IMR-90 (cell line): Measurements from ENCODE around the gene SEC11C. TPM values are rescaled to one million over a fixed set of nuclear protein-coding genes. Genes with fewer than 3 reads are reported as not detected.

Source experiments
- ATAC-seq: fragments of 200-7000 bp; cut with Tn5 transposase; 2 replicates; pipeline ENCODE4 v1.9.1; 2020; ENCODE audit warnings: low read depth, mild to moderate bottlenecking, moderate library complexity
- BruUV-seq: library from RNA; stranded (reverse); fragments of 400-500 nt; replicated peaks from 2 replicates; lab custom pipeline; 2021; lab: Mats Ljungman, UMichigan
- CTCF ChIA-PET: fragments of 300-600 bp; formaldehyde crosslinking; extraction: SDS; loops from one replicate; lab custom pipeline; 2021; ENCODE audit warnings: antibody characterized with exemption; lab: Yijun Ruan, JAX
- POLR2A ChIA-PET: fragments of 300-600 bp; sonication (Branson Sonifier 250); formaldehyde crosslinking; loops from one replicate; lab custom pipeline; 2022; ENCODE audit warnings: antibody characterized with exemption; ENCODE audit not compliant: unreplicated experiment; lab: Charles Lee
- DNase-seq: peaks from one replicate; pipeline ENCODE4 v3.0.0; 2013
- H2AFZ ChIP-seq: replicated peaks from 2 replicates; pipeline ENCODE3; 2013; ENCODE audit warnings: low read length, mild to moderate bottlenecking; ENCODE audit not compliant: poor library complexity
- H2AK5ac ChIP-seq: 2 replicates; pipeline ENCODE4 v1.6.1; 2013; ENCODE audit warnings: low read depth, low read length, inconsistent platforms
- H2AK9ac ChIP-seq: replicated peaks from 2 replicates; pipeline ENCODE3; 2013; ENCODE audit warnings: mild to moderate bottlenecking, low read depth, low read length, moderate library complexity; ENCODE audit not compliant: poor library complexity
- H2BK120ac ChIP-seq: 2 replicates; pipeline ENCODE4 v1.6.1; 2013; ENCODE audit warnings: low read depth, low read length, inconsistent platforms
- H2BK15ac ChIP-seq: 3 replicates; pipeline ENCODE4 v1.6.1; 2013; ENCODE audit warnings: low read depth, low read length, inconsistent platforms
- H2BK20ac ChIP-seq: 2 replicates; pipeline ENCODE4 v1.6.1; 2013; ENCODE audit warnings: low read depth, mild to moderate bottlenecking, inconsistent platforms, low read length, moderate library complexity
- H2BK5ac ChIP-seq: 2 replicates; pipeline ENCODE4 v1.6.1; 2013; ENCODE audit warnings: mild to moderate bottlenecking, low read depth, low read length, inconsistent platforms; ENCODE audit not compliant: poor library complexity, severe bottlenecking
- H3K14ac ChIP-seq: replicated peaks from 2 replicates; pipeline ENCODE4 v1.6.1; 2013; ENCODE audit warnings: low read depth, low read length, inconsistent platforms
- H3K18ac ChIP-seq: 2 replicates; pipeline ENCODE4 v1.6.1; 2013; ENCODE audit warnings: low read depth, low read length, control low read depth
- H3K23ac ChIP-seq: 2 replicates; pipeline ENCODE4 v1.6.1; 2013; ENCODE audit warnings: low read depth, low read length, inconsistent platforms
- H3K27ac ChIP-seq: 2 replicates; pipeline ENCODE4 v1.5.1; 2013; ENCODE audit warnings: mild to moderate bottlenecking, control low read depth, low read length; ENCODE audit not compliant: insufficient read depth
- H3K27me3 ChIP-seq: 2 replicates; pipeline ENCODE4 v1.6.1; 2013; ENCODE audit warnings: low read length; ENCODE audit not compliant: control insufficient read depth, insufficient read depth
- H3K36me3 ChIP-seq: 2 replicates; pipeline ENCODE4 v1.6.1; 2013; ENCODE audit warnings: low read length, mixed read lengths; ENCODE audit not compliant: control insufficient read depth, insufficient read depth
- H3K4ac ChIP-seq: 2 replicates; pipeline ENCODE4 v1.6.1; 2013; ENCODE audit warnings: low read depth, low read length, inconsistent platforms
- H3K4me1 ChIP-seq: 2 replicates; pipeline ENCODE4 v1.6.1; 2013; ENCODE audit warnings: low read length, mixed read lengths; ENCODE audit not compliant: control insufficient read depth, insufficient read depth
- H3K4me2 ChIP-seq: 2 replicates; pipeline ENCODE4 v1.6.1; 2013; ENCODE audit warnings: low read depth, mild to moderate bottlenecking, control low read depth, low read length, moderate library complexity
- H3K4me3 ChIP-seq: 2 replicates; pipeline ENCODE4 v1.5.1; 2013; ENCODE audit warnings: low read depth, mild to moderate bottlenecking, control low read depth, low read length, moderate library complexity; ENCODE audit not compliant: insufficient read depth
- H3K56ac ChIP-seq: 2 replicates; pipeline ENCODE4 v1.6.1; 2013; ENCODE audit warnings: low read length, inconsistent platforms; ENCODE audit not compliant: insufficient read depth; ENCODE audit errors: extremely low read depth
- H3K79me1 ChIP-seq, 2 experiments: 2 replicates each; pipeline ENCODE4 v1.6.1; 2013; ENCODE audit warnings: low read length in 2 of 2, inconsistent platforms in 1 of 2, low read depth in 1 of 2
- H3K9ac ChIP-seq: 2 replicates; pipeline ENCODE4 v1.6.1; 2013; ENCODE audit warnings: low read depth, low read length, control low read depth
- H3K9me1 ChIP-seq: 2 replicates; pipeline ENCODE4 v1.6.1; 2013; ENCODE audit warnings: low read length, inconsistent platforms; ENCODE audit not compliant: insufficient read depth
- H3K9me3 ChIP-seq: 2 replicates; pipeline ENCODE4 v1.6.1; 2013; ENCODE audit warnings: low read length; ENCODE audit not compliant: control insufficient read depth, insufficient read depth
- H4K20me1 ChIP-seq: 2 replicates; pipeline ENCODE4 v1.6.1; 2013; ENCODE audit warnings: low read length, inconsistent platforms; ENCODE audit not compliant: insufficient read depth
- H4K5ac ChIP-seq: 2 replicates; pipeline ENCODE4 v1.6.1; 2013; ENCODE audit warnings: mild to moderate bottlenecking, low read depth, low read length, control low read depth
- H4K8ac ChIP-seq, 2 experiments: 2 replicates each; pipeline ENCODE4 v1.6.1; 2013; ENCODE audit warnings: low read depth in 2 of 2, low read length in 2 of 2, control low read depth in 1 of 2, inconsistent platforms in 1 of 2
- H4K91ac ChIP-seq: 2 replicates; pipeline ENCODE4 v1.6.1; 2013; ENCODE audit warnings: low read depth, low read length, inconsistent platforms; ENCODE audit not compliant: insufficient read depth
- MXI1 ChIP-seq: IDR thresholded peaks from 2 replicates; pipeline ENCODE4 v1.6.1; 2012; ENCODE audit warnings: low read depth, mild to moderate bottlenecking, low read length, moderate library complexity, borderline replicate concordance
- NFE2L2 ChIP-seq: fragments of 150-350 bp; IDR thresholded peaks from 2 replicates; pipeline ENCODE4 v1.6.1; 2016; ENCODE audit warnings: low read depth, mild to moderate bottlenecking, low read length
- POLR2A ChIP-seq: IDR thresholded peaks from 2 replicates; pipeline ENCODE4 v1.6.1; 2012; ENCODE audit warnings: mild to moderate bottlenecking, low read depth, low read length
- RAD21 ChIP-seq: IDR thresholded peaks from 2 replicates; pipeline ENCODE4 v1.6.1; 2012; ENCODE audit warnings: low read length, improper control_type of control experiment
- RCOR1 ChIP-seq: IDR thresholded peaks from 2 replicates; pipeline ENCODE4 v1.6.1; 2012; ENCODE audit warnings: mild to moderate bottlenecking, low read length, improper control_type of control experiment; ENCODE audit not compliant: insufficient replicate concordance
- RFX5 ChIP-seq: IDR thresholded peaks from 2 replicates; pipeline ENCODE4 v1.8.0; 2012; ENCODE audit warnings: low read depth, mild to moderate bottlenecking, low read length, moderate library complexity
- SMC3 ChIP-seq: fragments of 150-350 bp; IDR thresholded peaks from 2 replicates; pipeline ENCODE4 v1.6.1; 2016; ENCODE audit warnings: low read depth, mild to moderate bottlenecking, antibody characterized with exemption, low read length, moderate library complexity
- WGBS, 2 experiments: methylation state at CpG; one replicate each; pipeline versions ENCODE4 v1.1.5 to v1.1.7; 2013; ENCODE audit warnings: missing lambda C conversion rate in 2 of 2; ENCODE audit not compliant: insufficient read length in 1 of 2; ENCODE audit errors: extremely low coverage in 2 of 2; 5-methylcytosine and 5-hydroxymethylcytosine counted together
- dilution Hi-C: fragments of 300-500 bp; cut with HindIII; formaldehyde crosslinking; loops from one replicate; pipeline ENCODE4 v1.14.3; 2018; ENCODE audit warnings: low sequenced_read_pairs; ENCODE audit not compliant: unreplicated experiment
- in situ Hi-C: fragments of 300-500 bp; cut with MboI; formaldehyde crosslinking; loops from 3 replicates; pipeline ENCODE4 v1.14.3; 2019; ENCODE audit warnings: low sequenced_read_pairs, inconsistent platforms, mixed read lengths
- intact Hi-C: fragments of 100-400 bp; cut with micrococcal nuclease; formaldehyde crosslinking; loops from 2 replicates; pipeline ENCODE4 v1.10.0; 2022
- polyA plus RNA-seq, 3 experiments: library from polyadenylated mRNA; depleted of rRNA; stranded (reverse); fragments of >200 nt; gene quantifications; 2 replicates each; pipeline ENCODE4 v1.2.3, GENCODE V29; 2012; ENCODE audit warnings: low replicate concordance in 1 of 3
- total RNA-seq: library from RNA; depleted of rRNA; stranded (reverse); fragments of >200 nt; gene quantifications from 2 replicates; pipeline ENCODE4 v1.2.3, GENCODE V29; 2012

The SEC11C gene
- total and polyA plus RNA-seq, 2 of the 4 experiments (the other 2 are of a cell fraction), result 10.6 to 11.9 TPM

DNA sequence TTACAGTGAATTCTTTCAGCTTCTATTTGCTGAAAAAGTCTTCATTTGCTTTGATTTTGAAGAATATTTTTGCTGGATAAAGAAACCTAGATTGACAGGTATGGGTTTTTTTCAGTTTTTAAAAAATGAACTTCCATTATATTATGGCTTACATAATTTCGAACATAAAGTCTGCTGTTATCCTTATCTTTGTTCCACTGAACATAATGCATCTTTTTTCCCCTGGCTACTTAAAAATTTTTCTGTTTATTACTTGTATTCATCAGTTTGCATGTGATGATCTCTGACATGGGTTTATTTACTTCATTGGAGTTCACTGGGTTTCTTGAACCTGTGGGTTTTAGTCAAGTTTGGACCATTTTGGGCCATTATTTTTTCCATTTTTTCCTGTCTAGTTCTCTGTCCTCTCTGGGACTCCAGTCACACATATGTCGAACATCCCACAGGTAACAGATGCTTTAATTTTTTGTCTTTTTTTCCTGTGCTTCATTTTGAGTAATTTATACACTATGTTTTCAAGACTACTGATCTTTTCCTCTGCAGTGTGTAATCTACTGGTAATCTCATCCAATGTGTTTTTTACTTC is 33.1 kb downstream of the SEC11C start:
- POLR2A ChIA-PET, result no interaction called here
- H2AK5ac ChIP-seq, result no peak overlapping the region
- ATAC-seq (no peak), DNase-seq (no peak)
- H3K4me3 ChIP-seq, result no peak overlapping the region
- no peak overlapping the region for H2BK5ac ChIP-seq
- H3K14ac ChIP-seq, result no peak overlapping the region
- no peak overlapping the region for H2BK15ac ChIP-seq
- H3K56ac ChIP-seq, result no peak overlapping the region
- no peak overlapping the region for H2AFZ ChIP-seq
- no peak overlapping the region for H3K9ac ChIP-seq
- no peaks in the 10 kb centered on the region for H3K4me1 ChIP-seq
- no peak overlapping the region for H3K23ac ChIP-seq
- H3K27ac ChIP-seq, result no peak overlapping the region
- in situ Hi-C loops (no loop called here), intact Hi-C loops (no loop called here), dilution Hi-C loops (no loop called here)
- H4K8ac ChIP-seq, result no peak overlapping the region
- no peak overlapping the region for H4K5ac ChIP-seq
- peaks cover 14% of the 10 kb centered on the region for H3K9me3 ChIP-seq
- no peak overlapping the region for H3K4me2 ChIP-seq
- no peak overlapping the region for H4K91ac ChIP-seq
- H2BK120ac ChIP-seq, result no peak overlapping the region
- no peak overlapping the region for H2AK9ac ChIP-seq
- no peak overlapping the region for H3K4ac ChIP-seq
- TF ChIP-seq SMC3 (no peak), RAD21 (no peak), POLR2A (no peak), MXI1 (no peak), RCOR1 (no peak), RFX5 (no peak), NFE2L2 (no peak)
- H3K36me3 ChIP-seq, result no peaks in the 10 kb centered on the region
- H3K27me3 ChIP-seq, result peaks cover 13% of the 10 kb centered on the region
- no peaks in the 10 kb centered on the region for H3K79me1 ChIP-seq
- no CpG with 5 or more reads among the region's 2 CpGs for WGBS, 2 experiments
- CTCF ChIA-PET, result no interaction called here
- no peak overlapping the region for H3K18ac ChIP-seq
- H3K9me1 ChIP-seq, result no peaks in the 10 kb centered on the region
- H2BK20ac ChIP-seq, result no peak overlapping the region
- BruUV-seq, result no TSS peak
- H4K20me1 ChIP-seq, result no peaks in the 10 kb centered on the region
